Heart left ventricle (tissue), 13 donors: ENCODE data around the gene ELOVL2.

Experiments used
- POLR2A ChIP-seq, 2 donors: fragments of 450-650 bp; IDR thresholded peaks; one replicate each; pipeline ENCODE4 v1.6.1; 2017; ENCODE audit warnings: antibody characterized with exemption in 2 of 2, mild to moderate bottlenecking in 2 of 2, moderate library complexity in 2 of 2
- TF ChIP-seq, protein P1 (sequence below), 12 donors: fragments of 200-600 bp; sonication (generic) in 4 of 12; IDR thresholded peaks; one replicate each; pipeline versions ENCODE4 v1.5.0 to v1.8.0; 2018 to 2022; ENCODE audit warnings: antibody characterized with exemption in 12 of 12, mild to moderate bottlenecking in 5 of 12
- donor health status: ischemic (EF 13 %, LVEDD 7.1; RV severe dilation, severe dysfunction).
- donor health status: DM: no; HTN: yes; CAD: no.
- donor health status: DM: no; HTN: no; CAD: no.
- donor health status: ischemic (EF 25% LVEDD 6.9; RV normal size, moderate dysfunction).
- donor health status: ischemic (EF 25% LVEDD 5.7; RV mildly dilated, moderate dysfunction).
- donor health status: ischemic (EF 35%, LVEDD 5.7; RV mildly dilated, moderate dysfunction).
- donor health status: nonischemic (EF 11% LVEDD 7.7; RV severe dilation, severe dysfunction).
- donor health status: DM: yes; HTN: yes; CAD: no.
- donor health status: PGD.
- donor health status: ischemic (EF 29% LVEDD 5.4; RV normal size, mild dysfunction).
- donor health status: nonischemic (EF 23%, LVEDD 6.1; RV moderate dilation, normal function).

DNA sequence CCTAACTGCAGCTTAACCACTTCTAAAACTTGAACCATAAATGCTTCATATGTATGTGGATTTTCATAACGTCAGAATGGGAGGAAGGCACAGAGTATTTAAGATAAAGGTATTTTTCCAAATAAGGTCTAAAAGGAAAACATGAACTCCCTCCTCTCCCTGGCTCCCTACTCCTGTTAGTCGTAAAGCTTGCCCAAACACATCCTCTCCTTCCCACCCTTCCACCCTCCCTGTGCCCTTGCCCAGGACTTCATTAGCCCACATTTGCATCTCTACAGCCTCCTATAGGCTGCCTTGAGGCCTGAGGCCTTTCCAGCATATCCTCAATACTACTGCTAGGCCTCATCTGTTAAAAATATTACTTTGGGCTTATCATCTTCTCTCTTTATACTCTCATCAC lies 32.4 kb upstream of the ELOVL2 start:
- TF ChIP-seq, protein P1, sequence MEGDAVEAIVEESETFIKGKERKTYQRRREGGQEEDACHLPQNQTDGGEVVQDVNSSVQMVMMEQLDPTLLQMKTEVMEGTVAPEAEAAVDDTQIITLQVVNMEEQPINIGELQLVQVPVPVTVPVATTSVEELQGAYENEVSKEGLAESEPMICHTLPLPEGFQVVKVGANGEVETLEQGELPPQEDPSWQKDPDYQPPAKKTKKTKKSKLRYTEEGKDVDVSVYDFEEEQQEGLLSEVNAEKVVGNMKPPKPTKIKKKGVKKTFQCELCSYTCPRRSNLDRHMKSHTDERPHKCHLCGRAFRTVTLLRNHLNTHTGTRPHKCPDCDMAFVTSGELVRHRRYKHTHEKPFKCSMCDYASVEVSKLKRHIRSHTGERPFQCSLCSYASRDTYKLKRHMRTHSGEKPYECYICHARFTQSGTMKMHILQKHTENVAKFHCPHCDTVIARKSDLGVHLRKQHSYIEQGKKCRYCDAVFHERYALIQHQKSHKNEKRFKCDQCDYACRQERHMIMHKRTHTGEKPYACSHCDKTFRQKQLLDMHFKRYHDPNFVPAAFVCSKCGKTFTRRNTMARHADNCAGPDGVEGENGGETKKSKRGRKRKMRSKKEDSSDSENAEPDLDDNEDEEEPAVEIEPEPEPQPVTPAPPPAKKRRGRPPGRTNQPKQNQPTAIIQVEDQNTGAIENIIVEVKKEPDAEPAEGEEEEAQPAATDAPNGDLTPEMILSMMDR (IDR thresholded peaks at IDR 0.05): no peak
- TF ChIP-seq POLR2A (IDR thresholded peaks at IDR 0.05): no peak
